H1 (cell line): ENCODE results near the gene PGGHG. TPM values are rescaled to one million over a fixed set of nuclear protein-coding genes. Genes with fewer than 3 reads are reported as not detected.

Experiments used
- FOSL1 ChIP-seq: IDR thresholded peaks from 2 replicates; pipeline ENCODE4 v1.6.1; 2011; ENCODE audit warnings: mild to moderate bottlenecking, low read depth, low read length, moderate library complexity; ENCODE audit not compliant: insufficient read depth
- polyA plus RNA-seq, 7 experiments: library from polyadenylated mRNA; depleted of rRNA in 3 of 7; stranded (reverse) in 5 of 7; unstranded in 2 of 7; fragments of >200 nt in 5 of 7; fragments of 200-250 nt in 2 of 7; gene quantifications; 1 replicate in 5 of 7; 2 replicates in 1 of 7; 4 replicates in 1 of 7; pipeline versions ENCODE4 v1.2.1 to v1.2.3, GENCODE V29; 2011 to 2013; ENCODE audit warnings: missing spikeins in 2 of 7, mixed read lengths in 2 of 7
- total RNA-seq: library from RNA; stranded (reverse); fragmentation: NEBNext Ultra II Directional; extraction: Animal tissue kit (Norgen Biotek cat#: 25700); gene quantifications from 2 replicates; pipeline ENCODE4 v1.2.1, GENCODE V29; 2021

Gene PGGHG
- total and polyA plus RNA-seq, 2 of the 8 experiments (the other 6 are each of a cell fraction or from before 2014, with no cell fraction given) = 34.8 to 60.7 TPM

DNA sequence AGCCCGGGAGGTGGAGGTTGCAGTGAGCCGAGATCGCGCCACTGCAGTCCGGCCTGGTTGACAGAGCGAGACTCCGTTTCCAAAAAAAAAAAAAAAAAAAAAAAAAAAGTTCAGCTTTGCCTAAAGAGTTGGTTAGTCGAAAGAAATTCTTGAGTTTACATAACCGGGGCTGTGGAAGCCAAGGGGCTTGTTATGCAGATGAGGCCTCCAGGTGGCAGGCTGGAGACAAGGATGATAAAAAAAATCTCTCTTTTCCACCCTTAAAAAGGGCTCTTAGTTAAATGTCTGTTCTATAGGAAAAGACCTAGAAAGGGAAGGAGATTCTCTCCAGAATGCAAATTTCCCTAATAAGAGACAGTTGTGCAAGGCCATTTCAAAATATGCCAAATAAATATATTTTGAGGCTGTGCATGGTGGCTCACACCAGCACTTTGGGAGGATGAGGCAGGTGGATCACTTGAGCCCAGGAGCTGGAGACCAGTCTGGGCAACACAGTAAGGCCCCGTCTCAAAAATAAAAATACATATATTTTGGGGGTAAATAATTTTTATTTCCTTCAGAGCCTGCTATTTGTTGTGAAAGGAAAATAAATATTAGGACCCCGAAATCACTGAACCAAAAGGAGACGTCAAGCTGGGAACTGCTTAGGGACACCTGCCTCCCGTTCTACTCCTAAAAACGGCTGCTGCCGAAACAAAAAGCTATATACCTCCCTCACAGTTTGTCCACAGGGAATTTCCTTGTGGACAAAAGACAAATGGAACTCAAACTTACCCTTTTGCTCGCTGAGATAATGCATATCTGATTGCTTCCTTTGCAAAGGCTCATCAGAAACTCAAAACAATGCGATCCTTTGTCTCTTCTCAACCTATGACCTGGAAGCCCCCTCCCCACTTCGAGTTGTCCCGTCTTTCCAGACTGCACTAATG lies 16.3 kb downstream of the PGGHG start (continued):
- TF ChIP-seq FOSL1 = no peak
- TF ChIP-seq, all 59 proteins: peak for 5
